Liver (tissue), 9 donors: Measurements from ENCODE around the gene MAPK8. TPM values are rescaled to one million over a fixed set of nuclear protein-coding genes. Genes with fewer than 3 reads are reported as not detected.

ENCODE experiments used
- DNase-seq: peaks from one replicate; pipeline ENCODE4 v3.0.0-alpha.2; 2017; ENCODE audit warnings: low spot score
- H3K27ac ChIP-seq, 2 donors: one replicate each; pipeline ENCODE4 v1.7.0; 2013; ENCODE audit warnings: inconsistent platforms in 2 of 2, low read length in 2 of 2, control low read depth in 1 of 2, low read depth in 1 of 2, mild to moderate bottlenecking in 1 of 2
- H3K27me3 ChIP-seq, 4 donors: one replicate each; pipeline versions ENCODE4 v1.6.1 to v1.7.0; 2013; ENCODE audit warnings: low read length in 3 of 4, inconsistent platforms in 1 of 4, mild to moderate bottlenecking in 1 of 4, moderate library complexity in 1 of 4; ENCODE audit not compliant: control insufficient read depth in 4 of 4, insufficient read depth in 4 of 4
- H3K36me3 ChIP-seq, 4 donors: one replicate each; pipeline versions ENCODE4 v1.6.1 to v1.7.0; 2013; ENCODE audit warnings: low read length in 3 of 4, mild to moderate bottlenecking in 3 of 4, low read depth in 1 of 4, moderate library complexity in 1 of 4; ENCODE audit not compliant: control insufficient read depth in 4 of 4, insufficient read depth in 3 of 4
- H3K4me1 ChIP-seq, 4 donors: one replicate each; pipeline versions ENCODE4 v1.6.1 to v1.7.0; 2013; ENCODE audit warnings: low read length in 3 of 4, mild to moderate bottlenecking in 3 of 4, moderate library complexity in 1 of 4; ENCODE audit not compliant: control insufficient read depth in 4 of 4, insufficient read depth in 4 of 4
- H3K4me3 ChIP-seq, 3 donors: one replicate each; pipeline versions ENCODE4 v1.6.1 to v1.7.0; 2013; ENCODE audit warnings: low read length in 3 of 3, control low read depth in 1 of 3, low read depth in 1 of 3, mild to moderate bottlenecking in 1 of 3
- H3K9ac ChIP-seq, 2 donors: one replicate each; pipeline ENCODE4 v1.7.0; 2013; ENCODE audit warnings: low read length in 2 of 2, mild to moderate bottlenecking in 2 of 2, moderate library complexity in 2 of 2, control low read depth in 1 of 2, low read depth in 1 of 2
- H3K9me3 ChIP-seq, 4 donors: one replicate each; pipeline versions ENCODE4 v1.6.1 to v1.7.0; 2013; ENCODE audit warnings: low read length in 3 of 4; ENCODE audit not compliant: control insufficient read depth in 4 of 4
- ATF3 ChIP-seq: IDR thresholded peaks from 2 replicates; pipeline ENCODE4 v1.6.1; 2016; ENCODE audit warnings: antibody characterized with exemption
- CTCF ChIP-seq: fragments of 150-350 bp; IDR thresholded peaks from 2 replicates; pipeline ENCODE4 v1.5.1; 2017; ENCODE audit warnings: improper control_type of control experiment, low read depth, low read length; ENCODE audit not compliant: missing input control
- EGR1 ChIP-seq, 2 donors: IDR thresholded peaks; 2 replicates each; pipeline ENCODE4 v1.6.1; 2016 to 2018; ENCODE audit warnings: antibody characterized with exemption in 2 of 2, low read depth in 2 of 2
- FOXA1 ChIP-seq: IDR thresholded peaks from 2 replicates; pipeline ENCODE4 v1.6.1; 2016; ENCODE audit warnings: antibody characterized with exemption
- FOXA2 ChIP-seq: IDR thresholded peaks from 2 replicates; pipeline ENCODE4 v1.6.1; 2016; ENCODE audit warnings: antibody characterized with exemption
- GABPA ChIP-seq, 2 donors: IDR thresholded peaks in 1 of 2; conservative IDR thresholded peaks in 1 of 2; 2 replicates each; pipeline ENCODE4 v1.6.1; 2016; ENCODE audit warnings: antibody characterized with exemption in 2 of 2, mild to moderate bottlenecking in 1 of 2, moderate library complexity in 1 of 2
- HNF4A ChIP-seq, 2 donors: conservative IDR thresholded peaks; 2 replicates each; pipeline ENCODE4 v1.6.1; 2016; ENCODE audit warnings: antibody characterized with exemption in 2 of 2, mild to moderate bottlenecking in 2 of 2
- HNF4G ChIP-seq: IDR thresholded peaks from 2 replicates; pipeline ENCODE4 v1.6.1; 2016; ENCODE audit warnings: antibody characterized with exemption
- JUND ChIP-seq, 2 donors: IDR thresholded peaks; 2 replicates each; pipeline ENCODE4 v1.6.1; 2016; ENCODE audit warnings: antibody characterized with exemption in 2 of 2
- MAX ChIP-seq: IDR thresholded peaks from 2 replicates; pipeline ENCODE4 v1.6.1; 2016; ENCODE audit warnings: antibody characterized with exemption
- NR2F2 ChIP-seq: IDR thresholded peaks from 2 replicates; pipeline ENCODE4 v1.6.1; 2016; ENCODE audit warnings: antibody characterized with exemption
- RAD21 ChIP-seq, 2 donors: IDR thresholded peaks; 2 replicates each; pipeline ENCODE4 v1.6.1; 2016; ENCODE audit warnings: antibody characterized with exemption in 2 of 2, mild to moderate bottlenecking in 2 of 2
- REST ChIP-seq: IDR thresholded peaks from 2 replicates; pipeline ENCODE4 v1.6.1; 2016; ENCODE audit warnings: antibody characterized with exemption, mild to moderate bottlenecking
- RXRA ChIP-seq, 2 donors: IDR thresholded peaks; 2 replicates each; pipeline ENCODE4 v1.6.1; 2017 to 2018; ENCODE audit warnings: antibody characterized with exemption in 2 of 2, mild to moderate bottlenecking in 1 of 2
- SP1 ChIP-seq: IDR thresholded peaks from 2 replicates; pipeline ENCODE4 v1.6.1; 2018; ENCODE audit warnings: antibody characterized with exemption, mild to moderate bottlenecking
- TAF1 ChIP-seq: conservative IDR thresholded peaks from 2 replicates; pipeline ENCODE4 v1.6.1; 2016; ENCODE audit warnings: antibody characterized with exemption, mild to moderate bottlenecking
- YY1 ChIP-seq: IDR thresholded peaks from 2 replicates; pipeline ENCODE4 v1.6.1; 2016; ENCODE audit warnings: antibody characterized with exemption, mild to moderate bottlenecking
- ZBTB33 ChIP-seq: IDR thresholded peaks from 2 replicates; pipeline ENCODE4 v1.6.1; 2016; ENCODE audit warnings: antibody characterized with exemption
- WGBS: extraction: QIAGEN DNeasy Blood & Tissue Kit; methylation state at CpG from one replicate; pipeline ENCODE4 v1.1.7; 2013; 5-methylcytosine and 5-hydroxymethylcytosine counted together
- polyA plus RNA-seq, 2 donors: library from polyadenylated mRNA; stranded (reverse) in 1 of 2; unstranded in 1 of 2; fragments of 200-250 nt in 1 of 2; fragments of >200 nt in 1 of 2; fragmentation: Nextera tagmentation in 1 of 2; extraction: Ambion mirVana in 1 of 2; gene quantifications; one replicate each; pipeline versions ENCODE4 v1.2.1 to v1.2.3, GENCODE V29; 2013 to 2015
- total RNA-seq, 2 donors: library from RNA; depleted of rRNA; stranded (reverse); fragments of >200 nt; gene quantifications; one replicate each; pipeline ENCODE4 v1.2.3, GENCODE V29; 2014
- donor health status: healthy.
- donor health status: healthy.
- donor health status: healthy.
- donor health status: healthy.
- donor health status: healthy.

Gene MAPK8
- total and polyA plus RNA-seq, 4 donors: 14.9 to 51.6 (median 24.8) TPM

GRCh38 chr10:48440771-48441170, 134.3 kb downstream of the MAPK8 start:
- H3K4me1 ChIP-seq: peaks cover 0 to 4% (median 0%) of the 10 kb centered on the region in 4 donors
- no peak overlapping the region for H3K4me3 ChIP-seq
- no peak for DNase-seq
- TF ChIP-seq HNF4A (conservative IDR thresholded peaks at IDR 0.05) (no peak), SP1 (no peak), EGR1 (IDR thresholded peaks at IDR 0.05; ENCODE audit: low read depth in 2 of 2) (no peak), JUND (IDR thresholded peaks at IDR 0.05) (no peak), RAD21 (IDR thresholded peaks at IDR 0.05) (no peak), FOXA1 (no peak), FOXA2 (no peak), RXRA (IDR thresholded peaks at IDR 0.05) (no peak), ATF3 (no peak), ZBTB33 (no peak), MAX (no peak), REST (no peak), HNF4G (no peak), YY1 (no peak), NR2F2 (no peak), TAF1 (no peak), GABPA (IDR thresholded peaks at IDR 0.05 in 1 of 2, conservative IDR thresholded peaks at IDR 0.05 in 1 of 2) (no peak), CTCF (no peak)
- H3K27ac ChIP-seq: no peak overlapping the region
- peaks cover 0 to 4% (median 2%) of the 10 kb centered on the region in 4 donors for H3K36me3 ChIP-seq
- no peaks in the 10 kb centered on the region for H3K27me3 ChIP-seq
- WGBS: 97% methylated on average over 4 of the region's 4 CpGs
- H3K9ac ChIP-seq: no peak overlapping the region
- H3K9me3 ChIP-seq: no peaks in the 10 kb centered on the region
